HL-60 (cell line): Measurements from ENCODE around the gene KCNG2.

ENCODE experiments used
- DNase-seq, 2 experiments: peaks; one replicate each; pipeline ENCODE4 v3.0.0-alpha.2; 2010 to 2020; ENCODE audit warnings: low read depth in 1 of 2, low spot score in 1 of 2
- H3K27ac ChIP-seq: fragments of 250-450 bp; sonication (Bioruptor Pico); replicated peaks from 2 replicates; pipeline ENCODE4 v1.5.1; 2020; ENCODE audit warnings: mild to moderate bottlenecking, moderate library complexity
- H3K27me3 ChIP-seq: fragments of 250-450 bp; sonication (Bioruptor Pico); 2 replicates; pipeline ENCODE4 v1.5.1; 2021; ENCODE audit warnings: mild to moderate bottlenecking, moderate library complexity; ENCODE audit not compliant: insufficient read depth, poor library complexity, severe bottlenecking
- H3K4me3 ChIP-seq: replicated peaks from 2 replicates; pipeline ENCODE4 v1.5.1; 2011; ENCODE audit warnings: mild to moderate bottlenecking, control low read depth, low read length; ENCODE audit not compliant: insufficient read depth
- GABPA ChIP-seq: IDR thresholded peaks from 2 replicates; pipeline ENCODE4 v1.6.1; 2012; ENCODE audit warnings: low read depth
- POLR2AphosphoS5 ChIP-seq: IDR thresholded peaks from 2 replicates; pipeline ENCODE4 v1.6.1; 2012; ENCODE audit warnings: low read depth
- REST ChIP-seq: IDR thresholded peaks from 2 replicates; pipeline ENCODE4 v1.6.1; 2012; ENCODE audit warnings: low read depth; ENCODE audit not compliant: insufficient replicate concordance
- SPI1 ChIP-seq: IDR thresholded peaks from 2 replicates; pipeline ENCODE4 v1.6.1; 2012; ENCODE audit warnings: low read depth, mild to moderate bottlenecking, borderline replicate concordance
- TF ChIP-seq, protein P1 (sequence below): IDR thresholded peaks from one replicate; pipeline ENCODE4 v1.5.1; 2011; ENCODE audit warnings: low read length, control low read depth, inconsistent platforms; ENCODE audit not compliant: insufficient read depth

Gene KCNG2

GRCh38 chr18:79873449-79874110, 75.8 kb downstream of the KCNG2 start:
- TF ChIP-seq, protein P1, sequence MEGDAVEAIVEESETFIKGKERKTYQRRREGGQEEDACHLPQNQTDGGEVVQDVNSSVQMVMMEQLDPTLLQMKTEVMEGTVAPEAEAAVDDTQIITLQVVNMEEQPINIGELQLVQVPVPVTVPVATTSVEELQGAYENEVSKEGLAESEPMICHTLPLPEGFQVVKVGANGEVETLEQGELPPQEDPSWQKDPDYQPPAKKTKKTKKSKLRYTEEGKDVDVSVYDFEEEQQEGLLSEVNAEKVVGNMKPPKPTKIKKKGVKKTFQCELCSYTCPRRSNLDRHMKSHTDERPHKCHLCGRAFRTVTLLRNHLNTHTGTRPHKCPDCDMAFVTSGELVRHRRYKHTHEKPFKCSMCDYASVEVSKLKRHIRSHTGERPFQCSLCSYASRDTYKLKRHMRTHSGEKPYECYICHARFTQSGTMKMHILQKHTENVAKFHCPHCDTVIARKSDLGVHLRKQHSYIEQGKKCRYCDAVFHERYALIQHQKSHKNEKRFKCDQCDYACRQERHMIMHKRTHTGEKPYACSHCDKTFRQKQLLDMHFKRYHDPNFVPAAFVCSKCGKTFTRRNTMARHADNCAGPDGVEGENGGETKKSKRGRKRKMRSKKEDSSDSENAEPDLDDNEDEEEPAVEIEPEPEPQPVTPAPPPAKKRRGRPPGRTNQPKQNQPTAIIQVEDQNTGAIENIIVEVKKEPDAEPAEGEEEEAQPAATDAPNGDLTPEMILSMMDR: no peak
- TF ChIP-seq GABPA: no peak
- no peak for TF ChIP-seq SPI1
- TF ChIP-seq POLR2AphosphoS5: no peak
- no peak for TF ChIP-seq REST
- Histone ChIP-seq H3K4me3 (no peak overlapping the region), H3K27ac (no peak overlapping the region), H3K27me3 (no peaks in the 10 kb centered on the region)
- no peak for DNase-seq

GRCh38 chr18:79874553-79875530, 77.1 kb downstream of the KCNG2 start:
- H3K27ac ChIP-seq: no peak overlapping the region
- H3K4me3 ChIP-seq: no peak overlapping the region
- TF ChIP-seq, protein P1: no peak
- H3K27me3 ChIP-seq: no peaks in the 10 kb centered on the region
- DNase-seq: no peak

DNA sequence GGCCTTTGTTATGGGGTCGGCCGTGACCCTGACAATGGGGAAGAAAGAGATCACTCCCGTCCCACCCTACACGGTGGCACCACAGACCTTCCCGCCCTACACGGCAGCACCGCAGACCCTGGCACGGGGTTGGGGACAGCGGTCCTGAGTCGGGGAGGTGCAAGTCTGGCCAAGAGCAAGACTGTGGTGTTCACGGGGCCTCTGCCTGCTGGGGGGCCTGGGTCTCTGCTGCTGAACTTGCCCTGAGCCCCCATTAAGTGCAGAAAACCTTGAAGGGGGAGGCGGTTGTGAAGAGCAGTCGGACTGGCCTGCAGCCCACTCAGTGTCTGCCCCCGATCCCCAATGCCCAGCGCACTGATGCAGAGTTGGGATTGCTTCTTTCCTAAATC, 77.8 kb downstream of the KCNG2 start:
- no peak overlapping the region for H3K27ac ChIP-seq
- no peak overlapping the region for H3K4me3 ChIP-seq
- no peak for TF ChIP-seq SPI1
- TF ChIP-seq, protein P1: no peak
- no peak for TF ChIP-seq REST
- no peaks in the 10 kb centered on the region for H3K27me3 ChIP-seq
- DNase-seq: no peak
